ENCODE data around the gene MELTF. TPM values are rescaled to one million over a fixed set of nuclear protein-coding genes. Genes with fewer than 3 reads are reported as not detected.

MELTF gene
- polyA plus RNA-seq, 3 donors, result 2.2 to 15.8 (median 9.7) TPM

DNA sequence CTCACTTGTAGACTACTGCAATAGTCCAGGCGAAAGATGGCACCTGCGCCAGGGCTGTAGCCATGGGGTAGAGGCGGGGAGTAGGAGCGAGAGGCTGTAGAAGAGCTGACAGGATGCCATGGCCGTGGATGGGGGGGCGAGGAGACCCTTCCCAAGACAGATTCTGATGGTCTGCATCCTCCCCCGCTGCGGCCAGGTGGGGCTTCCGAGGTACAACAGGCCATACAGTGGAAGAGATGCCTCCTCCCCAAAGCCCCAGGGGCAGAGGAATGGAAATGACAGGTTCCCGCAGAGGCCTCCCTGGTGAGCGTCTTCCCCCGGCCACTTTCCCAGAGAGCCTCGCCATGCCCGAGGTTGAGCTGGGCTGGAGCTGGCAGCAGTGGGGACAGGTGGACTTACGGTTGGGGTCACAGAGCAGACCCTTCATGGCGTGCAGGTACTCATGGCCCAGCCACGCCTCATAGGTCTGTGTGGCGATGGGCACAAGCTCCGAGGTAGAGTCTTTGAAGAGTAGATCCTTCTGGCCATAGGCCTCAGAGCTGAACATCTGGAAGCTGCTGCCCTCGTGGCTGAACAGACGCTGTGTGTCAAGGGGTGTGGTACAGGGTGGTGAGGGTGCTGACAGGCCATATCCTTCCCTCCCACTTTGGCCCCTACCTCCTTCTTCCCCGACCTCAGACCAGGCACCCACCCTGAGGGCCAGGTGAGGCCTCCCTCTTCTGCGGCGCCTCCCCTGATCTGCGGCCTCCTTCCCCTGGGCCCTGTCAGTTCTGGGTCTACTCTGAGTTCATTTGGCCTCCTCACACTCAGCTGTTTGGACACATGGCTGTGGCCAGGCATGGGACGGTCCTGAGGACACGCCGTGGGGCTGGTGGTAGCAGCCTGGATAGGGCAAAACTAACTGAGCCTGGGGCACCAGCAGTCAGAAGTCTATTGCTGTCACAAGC, 13.6 kb downstream of the MELTF start:
- WGBS, 3 donors, result 93 to 95% (median 94%) methylated on average over 28 of the region's 28 CpGs

DNA sequence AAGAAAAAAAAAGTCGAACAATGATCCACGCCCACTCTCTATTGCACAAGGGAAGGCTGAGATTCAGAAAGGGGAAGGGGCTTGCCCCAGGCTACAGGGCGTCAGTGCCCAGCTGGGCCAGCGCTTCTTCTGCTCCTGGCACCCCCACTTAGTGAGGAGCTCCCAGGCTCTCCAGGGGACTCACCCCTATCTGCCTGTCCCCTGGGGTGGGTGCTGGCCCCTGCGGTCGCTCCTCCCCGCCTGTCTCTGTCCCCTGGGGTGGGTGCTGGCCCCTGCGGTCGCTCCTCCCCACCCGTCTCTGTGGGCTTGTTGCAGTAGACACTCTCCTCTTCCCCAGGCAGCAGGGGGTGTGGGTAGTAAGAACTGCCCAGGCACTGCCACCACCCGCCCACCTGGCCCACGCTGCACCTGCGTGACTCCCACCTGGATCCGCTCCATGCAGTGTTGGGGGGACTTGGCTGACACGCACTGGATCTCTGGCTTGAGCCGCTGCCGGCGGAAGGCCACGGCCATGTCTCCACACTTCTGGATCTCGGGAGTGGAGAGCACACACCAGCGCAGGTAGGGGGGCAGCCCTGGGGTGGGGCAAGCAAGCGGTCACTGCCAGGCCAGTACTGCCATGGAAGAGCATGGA, 14.6 kb downstream of the MELTF start:
- H3K27ac ChIP-seq (ENCODE audit: low read depth, low read length), result no peak overlapping the region
- 91 to 92% (median 92%) methylated on average over 20 to 22 of the region's 22 CpGs for WGBS, 3 donors

More for the DNA sequence above, 13.6 kb downstream of the MELTF start:
- H3K27ac ChIP-seq (ENCODE audit: low read depth, low read length), result no peak overlapping the region

DNA sequence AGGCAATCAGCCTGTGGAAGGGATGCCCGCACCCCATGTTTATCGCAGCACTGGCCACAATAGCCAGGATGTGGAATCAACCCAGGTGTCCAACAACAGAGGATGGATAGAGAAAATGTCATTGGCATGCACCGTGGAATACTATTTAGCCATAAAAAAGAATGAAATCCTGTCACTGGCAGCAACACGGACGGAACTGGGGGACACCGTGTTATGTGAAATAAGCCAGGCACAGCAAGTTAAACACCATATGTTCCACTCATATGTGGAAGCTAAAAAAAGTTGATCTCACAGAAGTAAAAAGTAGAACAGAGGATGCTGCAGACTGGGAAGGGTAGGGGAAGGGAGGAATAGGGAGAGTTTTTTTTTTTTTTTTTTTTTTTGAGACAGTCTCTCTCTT, 15.6 kb downstream of the MELTF start:
- WGBS, 3 donors, result 95 to 97% (median 97%) methylated on average over 6 of the region's 6 CpGs

DNA sequence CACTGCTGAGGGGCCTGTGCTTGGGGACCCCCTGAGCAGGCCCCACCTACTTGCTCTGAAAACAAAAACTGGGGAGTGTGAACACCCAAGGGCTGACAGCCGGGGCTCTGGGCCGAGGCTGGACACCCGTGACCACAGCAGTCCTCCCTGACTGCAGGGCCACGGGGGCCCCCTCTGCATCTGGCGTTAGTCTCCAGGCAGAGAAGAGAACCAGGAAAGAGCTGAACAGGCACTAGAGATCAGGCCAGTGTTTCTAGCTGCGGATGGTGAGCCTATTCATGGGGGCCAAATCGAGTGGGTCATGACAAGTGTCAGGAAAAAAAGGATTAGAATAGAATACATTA, 17.1 kb downstream of the MELTF start:
- 71 to 88% (median 82%) methylated on average over 7 of the region's 7 CpGs for WGBS, 3 donors
- H3K27ac ChIP-seq (ENCODE audit: low read depth, low read length), result no peak overlapping the region

More for the DNA sequence above, 15.6 kb downstream of the MELTF start:
- no peak overlapping the region for H3K27ac ChIP-seq (ENCODE audit: low read depth, low read length)

DNA sequence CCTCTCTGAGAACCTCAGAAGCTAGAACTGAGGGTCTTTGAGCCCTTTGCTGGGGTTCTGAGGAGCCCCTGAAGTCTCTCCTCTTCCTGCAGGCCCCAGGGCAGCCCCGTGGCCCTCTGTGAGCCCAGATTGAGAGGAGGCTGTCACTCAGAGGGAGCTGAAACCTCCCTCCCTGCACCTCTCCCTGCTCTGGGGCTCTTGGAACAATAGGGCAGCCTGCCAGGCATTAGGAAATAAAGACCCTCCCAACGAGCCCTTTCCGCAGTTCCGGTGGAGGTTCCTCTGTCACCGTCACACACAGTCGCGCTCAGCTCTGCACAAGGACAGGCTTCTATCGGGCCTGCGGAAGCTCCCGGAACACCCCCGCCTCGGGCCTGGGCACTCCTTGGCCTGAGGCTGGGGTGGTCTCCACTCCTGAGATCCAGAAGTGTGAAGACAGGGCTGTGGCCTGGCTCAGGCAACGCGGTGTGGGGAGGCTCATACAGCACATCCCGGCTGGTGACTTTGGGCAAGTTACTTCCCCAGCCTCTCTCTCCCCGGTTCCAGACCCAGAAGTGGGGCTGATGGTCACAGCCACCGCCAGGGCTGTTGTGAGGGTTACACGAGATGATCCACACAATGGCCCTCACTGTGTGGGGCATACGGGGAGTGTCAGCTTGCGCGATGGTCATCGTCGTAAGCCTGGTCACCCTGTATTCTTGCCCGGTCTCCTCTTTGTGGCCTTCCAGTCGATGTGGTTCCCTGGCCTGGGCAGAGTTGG, 17.7 kb downstream of the MELTF start:
- WGBS, 3 donors, result 87 to 94% (median 87%) methylated on average over 25 of the region's 25 CpGs
- H3K27ac ChIP-seq (ENCODE audit: low read depth, low read length), result no peak overlapping the region

DNA sequence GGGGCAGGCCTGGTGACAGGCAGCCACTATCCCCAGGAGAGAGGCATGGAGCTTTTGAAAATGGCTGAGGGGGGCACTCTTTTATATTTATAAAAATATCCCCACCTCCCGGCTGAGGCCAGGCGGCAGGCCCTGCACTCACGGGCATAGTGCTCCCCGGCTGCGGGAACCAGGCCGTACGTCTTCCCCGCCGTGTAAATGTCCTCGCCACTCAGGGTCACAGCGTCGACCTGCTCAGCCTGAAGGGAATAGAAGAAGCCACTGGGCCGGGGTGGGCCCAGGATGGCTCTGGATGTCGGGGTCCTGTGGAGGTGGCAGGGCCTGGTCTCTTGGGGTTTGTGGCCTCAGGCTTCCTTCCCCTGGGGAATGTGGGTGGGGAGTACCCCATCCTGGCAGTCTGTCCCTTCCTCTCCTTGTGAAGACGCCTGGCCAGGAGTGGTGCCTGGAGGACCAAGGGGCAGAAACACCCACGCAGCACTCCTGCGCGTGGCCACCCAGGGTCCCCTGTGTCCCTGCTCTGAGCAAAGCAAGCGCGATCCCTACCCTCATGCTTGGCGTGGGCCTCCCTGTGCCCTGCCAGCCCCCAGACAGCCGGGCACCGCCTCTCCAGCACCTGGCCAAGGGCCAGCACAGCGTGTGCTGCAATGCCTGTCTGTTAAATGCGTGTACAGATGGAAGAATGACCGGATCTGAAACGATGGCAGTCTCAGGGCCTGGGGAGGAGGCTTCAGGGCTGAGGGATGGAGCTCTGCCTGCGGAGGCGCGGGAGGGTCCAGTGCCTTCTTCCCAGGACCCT, 18.9 kb downstream of the MELTF start:
- peak overlapping the region; percentile 11 for H3K27ac ChIP-seq (ENCODE audit: low read depth, low read length)
- WGBS, 3 donors, result 77 to 78% (median 78%) methylated on average over 29 to 30 of the region's 30 CpGs

DNA sequence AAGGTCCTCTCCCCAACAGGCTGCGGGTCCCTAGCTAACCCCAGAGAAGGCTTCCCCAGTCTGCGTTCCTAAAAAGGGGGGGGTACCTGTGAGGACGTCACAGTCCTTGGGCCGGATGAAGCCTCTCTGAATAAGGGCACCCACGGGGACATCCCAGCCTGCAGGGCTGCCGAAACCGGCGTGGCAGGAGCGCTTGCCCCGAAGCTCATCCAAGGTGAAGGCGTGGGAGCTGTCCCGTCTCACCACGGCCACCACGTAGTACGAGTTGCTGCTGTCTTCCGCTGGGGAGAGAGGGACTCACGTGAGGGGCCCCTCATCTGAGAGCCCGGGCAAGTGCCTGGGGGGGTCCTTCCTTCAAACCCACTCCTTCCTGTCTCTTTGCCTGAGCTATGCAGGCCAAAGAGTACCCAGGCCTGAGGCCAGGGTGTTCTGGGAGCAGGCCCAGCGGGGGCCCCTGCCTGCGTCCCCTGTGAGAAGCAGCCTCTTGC, 20.0 kb downstream of the MELTF start:
- 87 to 89% (median 88%) methylated on average over 20 of the region's 20 CpGs for WGBS, 3 donors
- no peak overlapping the region for H3K27ac ChIP-seq (ENCODE audit: low read depth, low read length)

DNA sequence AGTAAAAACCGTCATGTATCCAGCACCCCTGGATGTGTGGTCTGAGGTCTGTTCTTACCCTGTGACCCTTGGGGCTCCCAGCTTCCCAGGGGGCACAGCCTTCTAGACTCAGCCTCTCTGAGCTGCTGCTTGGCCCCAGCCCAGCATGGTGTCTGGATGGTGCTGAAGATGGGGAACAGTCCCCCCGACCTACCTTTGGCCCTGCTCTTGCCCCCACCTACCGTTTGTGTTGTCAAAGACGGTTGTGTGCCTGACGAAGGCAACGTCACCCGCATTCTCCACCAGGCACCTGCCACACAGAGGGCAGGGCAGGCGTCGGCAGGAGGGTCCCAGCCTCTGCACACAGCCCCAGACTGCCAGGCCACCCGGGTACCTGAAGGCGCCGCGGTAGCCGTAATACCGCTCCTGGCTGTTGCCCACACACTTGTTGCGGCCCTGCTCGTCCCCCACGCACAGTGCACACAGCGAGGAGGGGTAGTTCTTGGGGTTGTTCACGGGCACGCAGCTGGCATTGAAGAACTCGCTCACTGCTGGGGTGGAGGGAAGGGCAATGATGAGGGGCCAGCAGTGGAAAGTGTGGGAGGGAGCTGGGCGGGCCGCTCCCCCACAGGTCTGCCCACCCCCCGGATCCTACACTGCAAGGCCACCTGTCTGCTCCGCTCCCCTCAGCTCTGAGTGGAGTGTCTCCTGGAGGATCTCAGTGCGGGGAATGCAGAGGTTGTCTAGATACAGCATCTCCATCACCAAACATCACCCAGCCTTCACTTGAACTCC, 21.0 kb downstream of the MELTF start:
- WGBS, 3 donors, result 92% methylated on average over 27 of the region's 27 CpGs
- no peak overlapping the region for H3K27ac ChIP-seq (ENCODE audit: low read depth, low read length)

DNA sequence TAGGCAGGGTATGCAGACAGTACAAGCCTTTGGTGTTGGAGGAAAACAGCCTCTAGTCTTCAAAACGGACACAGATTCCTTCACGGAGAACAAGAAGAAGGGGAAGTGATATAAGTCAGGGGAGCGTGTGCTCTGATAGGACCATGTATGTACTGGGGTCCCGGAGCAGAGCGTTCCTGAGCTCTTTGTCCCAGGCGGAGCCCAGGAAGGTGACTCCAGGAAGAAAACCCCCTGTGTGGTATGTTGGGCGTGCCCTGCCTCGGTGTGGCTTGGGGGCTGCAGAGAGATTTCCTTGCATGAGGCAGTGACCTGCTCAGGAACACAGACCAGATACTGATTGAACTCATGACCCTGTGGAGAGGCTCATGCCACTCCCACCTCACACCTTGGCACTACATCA, 21.7 kb downstream of the MELTF start:
- 79 to 81% (median 81%) methylated on average over 8 of the region's 8 CpGs for WGBS, 3 donors
- no peak overlapping the region for H3K27ac ChIP-seq (ENCODE audit: low read depth, low read length)

DNA sequence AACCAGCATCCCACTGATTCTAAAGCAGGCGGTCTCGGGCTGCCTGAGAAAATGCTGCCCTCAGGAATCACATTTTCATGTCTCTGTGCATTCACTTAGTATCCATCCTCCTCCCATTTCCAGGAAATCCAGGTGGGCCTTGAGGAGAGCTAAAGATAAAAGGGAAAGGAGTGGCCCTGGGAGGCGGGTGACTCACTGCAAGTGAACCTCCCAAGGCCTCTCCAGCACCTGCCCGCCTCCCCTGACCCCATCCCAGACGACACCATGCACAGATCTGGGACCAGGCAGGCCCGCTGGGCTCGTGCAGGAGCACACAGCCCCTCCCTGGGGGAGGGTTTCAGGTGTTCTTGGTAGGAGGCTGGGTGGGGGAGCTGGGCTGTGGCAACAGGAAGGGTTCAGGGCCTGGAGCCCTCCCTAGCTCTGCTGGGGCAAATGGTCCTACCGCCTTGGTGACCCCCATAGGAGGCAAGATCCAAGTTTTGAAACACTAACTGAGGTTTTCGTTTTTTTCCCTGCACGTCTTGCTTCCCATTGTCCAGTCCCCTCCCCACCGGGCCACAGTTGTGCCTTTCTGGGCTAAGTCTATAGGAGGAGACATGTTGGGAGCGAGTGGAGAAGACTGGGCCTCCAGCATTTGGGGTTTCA, 22.2 kb downstream of the MELTF start:
- WGBS, 3 donors, result 83 to 87% (median 86%) methylated on average over 12 of the region's 12 CpGs
- H3K27ac ChIP-seq (ENCODE audit: low read depth, low read length), result no peak overlapping the region

DNA sequence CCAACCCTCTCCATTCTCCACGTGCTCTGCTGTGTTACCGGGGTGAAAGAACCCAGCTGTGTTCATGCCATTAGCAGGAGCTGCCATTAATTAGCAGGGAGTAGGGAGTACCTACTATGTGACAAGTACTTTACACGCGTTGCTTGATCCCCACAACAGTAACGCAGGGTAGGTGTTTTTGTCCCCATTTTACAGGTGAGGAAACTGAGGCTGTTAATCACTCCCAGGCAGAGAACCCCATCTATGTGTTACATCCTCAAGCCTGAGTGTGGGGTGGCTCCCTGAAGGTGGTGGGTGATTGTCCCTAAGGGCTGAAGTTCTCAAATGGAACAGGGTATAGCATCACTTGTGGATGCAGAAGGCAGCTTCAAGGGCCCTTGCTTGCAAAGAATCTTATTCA, 22.8 kb downstream of the MELTF start:
- no peak overlapping the region for H3K27ac ChIP-seq (ENCODE audit: low read depth, low read length)
- WGBS, 3 donors, result 93 to 98% (median 97%) methylated on average over 5 of the region's 5 CpGs

DNA sequence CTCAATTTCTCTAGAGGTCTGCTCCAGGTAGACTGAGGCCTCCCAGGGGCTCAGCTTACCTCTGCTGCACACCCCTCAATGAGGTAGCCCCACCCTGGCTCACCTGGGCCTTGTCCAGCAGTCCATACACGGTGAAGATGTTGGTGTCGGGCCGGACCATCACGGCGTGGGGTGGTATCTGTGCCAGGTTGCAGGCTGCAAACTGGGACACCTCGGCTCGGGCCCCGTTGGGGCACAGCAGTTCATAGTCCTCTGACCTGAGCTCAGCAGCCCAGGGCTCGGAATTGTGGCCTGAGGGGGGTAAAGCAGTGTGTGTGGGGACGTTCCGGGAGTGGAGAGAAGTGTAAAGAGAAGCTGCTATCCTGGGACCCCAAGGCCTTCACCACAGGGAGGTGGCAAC, 23.2 kb downstream of the MELTF start:
- 89 to 96% (median 93%) methylated on average over 11 of the region's 11 CpGs for WGBS, 3 donors
- H3K27ac ChIP-seq (ENCODE audit: low read depth, low read length), result no peak overlapping the region

DNA sequence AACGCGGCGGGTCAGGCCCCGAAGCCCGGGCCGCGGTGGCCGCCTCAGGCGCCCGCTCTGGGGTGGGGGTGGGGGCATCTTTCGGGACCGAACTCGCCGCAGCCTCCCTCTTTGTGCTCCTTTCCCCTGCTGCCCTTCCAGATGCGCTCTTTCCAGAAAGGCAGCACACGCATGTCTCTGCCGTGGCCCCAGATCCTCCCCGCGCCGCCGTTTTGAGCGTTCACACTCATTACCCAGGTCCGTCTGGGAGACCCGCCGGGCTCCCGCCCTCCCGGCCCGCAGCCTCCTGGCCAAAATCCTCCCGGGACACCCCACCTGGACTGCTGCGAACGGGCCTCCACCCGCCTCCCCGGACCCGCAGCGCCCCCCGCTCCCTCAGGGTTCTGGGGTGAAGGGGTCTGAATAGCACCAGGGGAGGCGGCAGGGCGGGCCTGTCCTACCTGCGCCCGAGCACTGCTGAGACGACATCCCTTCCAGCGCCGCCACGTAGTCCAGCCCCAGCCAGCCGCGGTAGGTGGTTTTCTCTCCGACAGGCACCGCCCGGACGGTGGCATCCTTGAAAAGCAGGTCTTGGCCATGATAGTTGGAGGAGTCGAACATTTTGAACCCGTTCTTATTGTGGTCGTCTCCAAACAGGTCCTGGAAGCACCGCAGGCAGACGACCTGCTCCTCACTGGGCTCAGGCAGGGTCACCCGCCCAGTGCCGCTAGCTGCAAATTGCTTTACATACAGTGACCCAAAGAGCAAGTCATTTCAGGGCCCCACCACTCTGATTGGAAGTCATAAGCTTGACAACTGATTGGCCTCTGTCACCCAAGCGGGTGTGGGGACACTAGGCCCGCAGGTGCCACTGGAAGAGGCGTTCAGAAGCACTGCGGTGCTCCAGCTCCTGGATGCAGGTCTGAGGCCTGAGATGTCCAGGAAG, 25.9 kb downstream of the MELTF start:
- 27 to 37% (median 36%) methylated on average over 40 to 61 of the region's 61 CpGs for whole genome bisulfite sequencing, 3 donors
- no peak overlapping the region for H3K27ac ChIP-seq (ENCODE audit: low read depth, low read length)

DNA sequence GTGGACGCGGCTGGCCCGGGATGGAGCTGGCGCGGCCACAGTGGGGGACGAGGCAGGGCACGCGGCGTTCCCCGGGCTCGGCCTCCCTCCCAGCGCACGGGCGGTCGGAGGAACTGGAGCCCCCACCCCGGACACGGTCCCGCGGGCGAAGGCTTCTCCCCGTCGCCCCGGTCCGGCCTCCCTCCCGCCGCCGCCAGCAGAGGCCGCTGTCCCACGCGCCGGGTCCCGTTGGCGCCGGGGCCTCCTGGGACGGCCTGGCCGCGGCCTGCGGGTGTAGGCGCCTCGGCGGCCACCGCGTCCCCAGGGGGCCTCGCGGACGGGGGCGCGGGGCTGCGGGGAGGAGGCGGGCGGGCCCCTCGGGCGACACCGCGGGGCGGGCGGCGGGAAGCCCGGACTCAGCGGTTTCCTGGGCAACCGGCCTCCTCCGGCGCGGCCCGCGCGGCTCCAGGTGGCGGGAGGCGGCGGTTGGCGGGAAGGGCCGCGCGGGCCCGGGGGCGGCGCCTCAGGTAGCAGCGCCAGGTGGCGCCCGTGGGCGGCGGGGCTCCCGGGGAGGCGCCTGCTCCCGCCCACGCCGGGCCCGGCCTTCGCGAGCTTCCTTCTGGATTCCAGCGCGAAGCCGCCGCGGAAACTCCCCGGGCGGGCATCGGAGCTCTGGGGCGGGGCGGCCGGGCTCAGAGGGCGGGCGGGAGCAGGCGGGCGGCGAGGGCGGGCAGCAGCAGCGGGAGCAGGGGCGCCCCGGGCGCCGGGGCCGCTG, 26.7 kb downstream of the MELTF start:
- no peak overlapping the region for H3K27ac ChIP-seq (ENCODE audit: low read depth, low read length)
- WGBS, 3 donors, result 0 to 1% (median 0%) methylated on average over 46 to 113 of the region's 113 CpGs

DNA sequence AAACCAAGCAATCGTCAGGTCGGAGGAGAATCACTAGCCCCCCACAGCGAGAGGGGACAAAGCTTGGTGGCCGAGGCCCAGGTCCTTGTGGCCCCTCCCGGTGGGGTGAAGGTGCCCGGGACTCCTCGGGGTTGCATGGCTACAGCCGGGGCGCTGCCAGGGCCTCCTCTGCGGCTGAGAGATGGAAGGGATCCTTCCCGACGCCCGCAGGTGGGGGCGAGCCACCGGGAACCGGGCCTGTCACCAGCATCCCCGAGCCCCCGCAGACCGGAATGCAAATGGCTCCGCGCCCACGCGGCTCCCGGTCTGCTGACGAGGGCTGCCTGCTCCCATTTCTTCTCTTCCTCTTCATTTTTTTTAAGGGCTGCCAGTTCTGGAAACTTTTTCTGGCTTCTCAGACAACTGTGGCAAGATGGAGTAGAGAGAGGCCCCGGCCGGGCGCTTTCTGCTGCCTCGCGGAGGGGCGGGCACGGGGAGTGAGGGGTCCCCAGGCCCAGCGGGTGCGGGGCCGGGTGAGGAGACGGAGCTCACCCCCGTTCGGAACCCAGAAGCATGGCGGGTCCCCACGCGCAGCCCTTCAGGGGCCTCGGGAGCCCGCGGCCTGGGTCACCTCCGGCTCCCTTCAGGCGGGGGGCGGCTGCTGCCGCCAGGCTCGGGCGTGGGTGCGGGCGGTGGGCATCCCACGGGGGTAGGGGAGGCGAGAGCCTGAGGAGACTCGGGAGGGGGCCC, 27.5 kb downstream of the MELTF start:
- H3K27ac ChIP-seq (ENCODE audit: low read depth, low read length), result no peak overlapping the region
- 20 to 43% (median 24%) methylated on average over 49 to 55 of the region's 55 CpGs for WGBS, 3 donors

All from adipose tissue (tissue), 3 donors.